A549 (cell line): ENCODE data around the gene TRIM4. TPM values are rescaled to one million over a fixed set of nuclear protein-coding genes. Genes with fewer than 3 reads are reported as not detected.
"Not testable (repeated sequence)": the region's sequence is repeated elsewhere in the genome, so short reads cannot be mapped to it uniquely, and the experiment has no call there.

Experiments
- ATAC-seq, 2 experiments: fragments of 200-7000 bp in 1 of 2; fragments of >200 bp in 1 of 2; cut with Nextera tagmentation in 1 of 2; cut with Tn5 transposase in 1 of 2; 3 replicates each; pipeline versions ENCODE4 v1.8.0 to v1.9.1; 2018 to 2020; ENCODE audit warnings: mild to moderate bottlenecking in 1 of 2, moderate library complexity in 1 of 2
- CTCF ChIA-PET: fragments of 300-600 bp; sonication (Branson Sonifier 250); formaldehyde crosslinking; extraction: SDS; loops from one replicate; lab custom pipeline; 2021; ENCODE audit warnings: antibody characterized with exemption, inconsistent platforms; lab: Yijun Ruan, JAX
- POLR2A ChIA-PET: fragments of 350-600 bp; formaldehyde crosslinking; extraction: SDS; loops from one replicate; lab custom pipeline; 2021; ENCODE audit warnings: antibody characterized with exemption, inconsistent platforms; lab: Yijun Ruan, JAX
- DNase-seq, 2 experiments: peaks; one replicate each; pipeline versions ENCODE4 v3.0.0 to v3.0.0-alpha.2; 2011 to 2016; ENCODE audit warnings: low read depth in 1 of 2, low spot score in 1 of 2
- FAIRE-seq: peaks from 2 replicates; lab custom pipeline; 2011; peaks lifted over from hg19 to GRCh38; lab: Jason Lieb, UNC
- H3K27ac ChIP-seq, 2 experiments: fragments of >200 bp; sonication (Bioruptor Twin); formaldehyde crosslinking; 3 replicates each; pipeline ENCODE4 v1.5.1; 2016 to 2017
- H3K4me1 ChIP-seq: fragments of >200 bp; sonication (Bioruptor Twin); formaldehyde crosslinking; 3 replicates; pipeline ENCODE4 v1.6.1; 2016
- H3K4me2 ChIP-seq: fragments of >200 bp; sonication (Bioruptor Twin); formaldehyde crosslinking; 3 replicates; pipeline ENCODE4 v1.6.1; 2016
- H3K4me3 ChIP-seq: fragments of >200 bp; sonication (Bioruptor Twin); formaldehyde crosslinking; 3 replicates; pipeline ENCODE4 v1.5.1; 2016
- H3K9me3 ChIP-seq: fragments of >200 bp; sonication (Bioruptor Twin); formaldehyde crosslinking; 3 replicates; pipeline ENCODE4 v1.6.1; 2016
- BHLHE40 ChIP-seq: IDR thresholded peaks from 2 replicates; pipeline ENCODE4 v1.6.1; 2012; ENCODE audit warnings: low read depth, low read length, inconsistent platforms
- CBX2 ChIP-seq: fragments of 200-600 bp; sonication (generic); IDR thresholded peaks from 2 replicates; pipeline ENCODE4 v1.6.1; 2016; ENCODE audit warnings: low read depth, mild to moderate bottlenecking, borderline replicate concordance
- CEBPB ChIP-seq, 2 experiments: fragments of >200 bp in 1 of 2; sonication (Bioruptor Twin) in 1 of 2; formaldehyde crosslinking in 1 of 2; IDR thresholded peaks; 2 replicates each; pipeline ENCODE4 v1.6.1; 2012 to 2016
- CHD4 ChIP-seq: fragments of 200-600 bp; sonication (generic); IDR thresholded peaks from 2 replicates; pipeline ENCODE4 v1.6.1; 2016; ENCODE audit warnings: antibody characterized with exemption, mild to moderate bottlenecking, borderline replicate concordance
- E2F6 ChIP-seq: IDR thresholded peaks from 2 replicates; pipeline ENCODE4 v1.6.1; 2012; ENCODE audit warnings: low read depth, borderline replicate concordance
- EHF ChIP-seq: fragments of 250-450 bp; sonication (Bioruptor Pico); IDR thresholded peaks from 2 replicates; pipeline ENCODE4 v1.5.0; 2020; ENCODE audit warnings: mild to moderate bottlenecking
- EHMT2 ChIP-seq: fragments of 200-600 bp; sonication (generic); IDR thresholded peaks from 2 replicates; pipeline ENCODE4 v1.6.1; 2016; ENCODE audit warnings: antibody characterized with exemption, low read depth, mild to moderate bottlenecking, moderate library complexity
- FOSL2 ChIP-seq, 2 experiments: fragments of 450-650 bp in 1 of 2; fragments of >200 bp in 1 of 2; sonication (Bioruptor Twin) in 1 of 2; formaldehyde crosslinking; IDR thresholded peaks; 2 replicates each; pipeline versions ENCODE4 v1.5.0 to v1.6.1; 2016 to 2020; ENCODE audit warnings: mild to moderate bottlenecking in 1 of 2, moderate library complexity in 1 of 2
- FOXS1 ChIP-seq: fragments of 250-450 bp; sonication (Bioruptor Pico); IDR thresholded peaks from 2 replicates; pipeline ENCODE4 v1.5.0; 2020; ENCODE audit warnings: mild to moderate bottlenecking, moderate library complexity
- GATA3 ChIP-seq: IDR thresholded peaks from 2 replicates; pipeline ENCODE4 v1.6.1; 2012; ENCODE audit warnings: borderline replicate concordance
- HEYL ChIP-seq: fragments of 250-450 bp; sonication (Bioruptor Pico); IDR thresholded peaks from 2 replicates; pipeline ENCODE4 v1.8.0; 2021; ENCODE audit warnings: mild to moderate bottlenecking, moderate library complexity
- KDM5A ChIP-seq: fragments of 200-600 bp; sonication (generic); IDR thresholded peaks from 2 replicates; pipeline ENCODE4 v1.6.1; 2016; ENCODE audit warnings: antibody characterized with exemption, mild to moderate bottlenecking
- MAZ ChIP-seq: fragments of 150-350 bp; IDR thresholded peaks from 2 replicates; pipeline ENCODE4 v1.6.1; 2014; ENCODE audit warnings: antibody characterized with exemption, low read depth, low read length, borderline replicate concordance
- NFE2L2 ChIP-seq: fragments of 150-350 bp; conservative IDR thresholded peaks from 2 replicates; pipeline ENCODE4 v1.6.1; 2014; ENCODE audit warnings: low read length
- PHF8 ChIP-seq: fragments of 200-600 bp; sonication (generic); IDR thresholded peaks from 2 replicates; pipeline ENCODE4 v1.6.1; 2016; ENCODE audit warnings: low read depth, mild to moderate bottlenecking, antibody characterized with exemption, moderate library complexity, borderline replicate concordance
- POLR2AphosphoS2 ChIP-seq: conservative IDR thresholded peaks from 2 replicates; pipeline ENCODE4 v1.6.1; 2012; ENCODE audit warnings: low read length, improper control_type of control experiment, inconsistent platforms
- REST ChIP-seq: fragments of 200-600 bp; sonication (generic); IDR thresholded peaks from 2 replicates; pipeline ENCODE4 v1.6.1; 2016; ENCODE audit warnings: antibody characterized with exemption, mild to moderate bottlenecking, moderate library complexity
- SMC3 ChIP-seq: fragments of >200 bp; sonication (Bioruptor Twin); formaldehyde crosslinking; IDR thresholded peaks from 3 replicates; pipeline ENCODE4 v1.6.1; 2018; ENCODE audit warnings: inconsistent platforms
- TFCP2L1 ChIP-seq: fragments of 250-450 bp; sonication (Bioruptor Pico); IDR thresholded peaks from 2 replicates; pipeline ENCODE4 v1.5.0; 2021; ENCODE audit warnings: mild to moderate bottlenecking
- USF2 ChIP-seq: fragments of 450-650 bp; IDR thresholded peaks from 2 replicates; pipeline ENCODE4 v1.6.1; 2014; ENCODE audit warnings: antibody characterized with exemption
- WGBS: methylation state at CpG from one replicate; pipeline ENCODE4 v1.1.6; 2017; ENCODE audit errors: missing lambda C conversion rate; 5-methylcytosine and 5-hydroxymethylcytosine counted together
- polyA plus RNA-seq, 4 experiments: library from polyadenylated mRNA; depleted of rRNA in 3 of 4; stranded (reverse); fragments of >200 nt; fragmentation: RNase III in 1 of 4; extraction: RNeasy Plus Mini Kit Qiagen cat#74134 plus additional on column Dnase treatment in 1 of 4; gene quantifications; 2 replicates in 3 of 4; 3 replicates in 1 of 4; pipeline ENCODE4 v1.2.3, GENCODE V29; 2011 to 2017
- TF ChIP-seq, protein P1 (sequence below): fragments of >200 bp; sonication (Bioruptor Twin); formaldehyde crosslinking; IDR thresholded peaks from 2 replicates; pipeline ENCODE4 v1.6.1; 2016
- TF ChIP-seq, protein P2 (sequence below): fragments of 250-450 bp; sonication (Bioruptor Pico); IDR thresholded peaks from 2 replicates; pipeline ENCODE4 v1.5.0; 2020; ENCODE audit warnings: low read depth, mild to moderate bottlenecking, moderate library complexity
- TF ChIP-seq, protein P3 (sequence below): fragments of 250-450 bp; sonication (Bioruptor Pico); IDR thresholded peaks from 2 replicates; pipeline ENCODE4 v1.5.0; 2021; ENCODE audit warnings: mild to moderate bottlenecking, moderate library complexity, borderline replicate concordance

Gene TRIM4
- polyA plus RNA-seq, 2 of the 4 experiments (the other 2 are of a cell fraction) = 25.6 to 33.8 TPM

GRCh38 chr7:99938296-99938695, 19.0 kb upstream of the TRIM4 start:
- ATAC-seq = no peak
- Histone ChIP-seq H3K9me3 (peaks cover 34% of the 10 kb centered on the region), H3K27ac (no peak overlapping the region), H3K4me2 (no peak overlapping the region), H3K4me3 (no peak overlapping the region), H3K4me1 (no peaks in the 10 kb centered on the region)
- TF ChIP-seq PHF8 (no peak), HEYL (CRISPR knock-in tag) (no peak), NFE2L2 (no peak), POLR2AphosphoS2 (no peak), MAZ (no peak), BHLHE40 (no peak), CHD4 (no peak), CBX2 (no peak), EHMT2 (no peak), FOSL2 (IDR thresholded peaks at IDR 0.05) (no peak), FOSL2 (CRISPR knock-in tag; IDR thresholded peaks at IDR 0.05) (no peak)
- TF ChIP-seq, protein P1, sequence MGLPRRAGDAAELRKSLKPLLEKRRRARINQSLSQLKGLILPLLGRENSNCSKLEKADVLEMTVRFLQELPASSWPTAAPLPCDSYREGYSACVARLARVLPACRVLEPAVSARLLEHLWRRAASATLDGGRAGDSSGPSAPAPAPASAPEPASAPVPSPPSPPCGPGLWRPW = no peak
- DNase-seq = no peak
- POLR2A ChIA-PET = interaction anchor here (1.1 kb wide), 1 partner anchor 19 kb away, joined by 4 read pairs; the partner anchor contains the start of gene TRIM4
- no peak for FAIRE-seq
- CTCF ChIA-PET = interaction anchor here (1.5 to 3.4 kb wide), 2 partner anchors 10 to 12 kb away, joined by 4 to 16 read pairs; partner anchors contain the start of gene GJC3
- WGBS = 18% methylated on average over 2 of the region's 2 CpGs

DNA sequence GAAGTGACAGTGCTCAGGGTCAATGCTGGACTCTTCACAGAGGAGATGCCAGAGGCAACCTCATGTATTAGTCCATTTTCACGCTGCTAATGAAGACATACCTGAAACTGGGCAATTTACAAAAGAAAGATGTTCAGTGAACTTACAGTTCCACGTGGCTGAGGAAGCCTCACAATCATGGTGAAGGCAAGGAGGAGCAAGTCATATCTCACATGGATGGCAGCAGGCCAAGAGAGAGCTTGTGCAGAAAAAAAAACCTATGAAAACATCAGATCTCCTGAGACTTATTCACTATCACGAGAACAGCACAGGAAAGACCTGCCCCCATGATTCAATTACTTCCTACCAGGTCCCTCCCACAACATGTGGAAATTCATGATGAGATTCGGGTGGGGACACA, 15.7 kb upstream of the TRIM4 start:
- ATAC-seq, DNase-seq, H3K27ac ChIP-seq, H3K4me3 ChIP-seq, FAIRE-seq, H3K4me2 ChIP-seq, H3K4me1 ChIP-seq: not testable (repeated sequence)
- POLR2A ChIA-PET = interaction anchor here (1.3 kb wide), 1 partner anchor 16 kb away, joined by 4 read pairs; the partner anchor contains the start of gene TRIM4
- CTCF ChIA-PET = interaction anchor here (1.0 kb wide), 1 partner anchor 12 kb away, joined by 4 read pairs; no protein-coding TSS in a partner anchor
- peaks cover 18% of the 10 kb centered on the region; the same call in 2 of the 3 replicates for H3K9me3 ChIP-seq
- whole genome bisulfite sequencing = 13% methylated on average over 4 of the region's 4 CpGs

GRCh38 chr7:99930376-99930775, 11.0 kb upstream of the TRIM4 start:
- CTCF ChIA-PET = interaction anchor here (1.1 to 3.8 kb wide), 10 partner anchors 8 to 123 kb away, joined by 3 to 22 read pairs (median 6); no protein-coding TSS in a partner anchor
- no peak overlapping the region for H3K4me3 ChIP-seq
- 48% methylated on average over 3 of the region's 3 CpGs for WGBS
- TF ChIP-seq, protein P2, sequence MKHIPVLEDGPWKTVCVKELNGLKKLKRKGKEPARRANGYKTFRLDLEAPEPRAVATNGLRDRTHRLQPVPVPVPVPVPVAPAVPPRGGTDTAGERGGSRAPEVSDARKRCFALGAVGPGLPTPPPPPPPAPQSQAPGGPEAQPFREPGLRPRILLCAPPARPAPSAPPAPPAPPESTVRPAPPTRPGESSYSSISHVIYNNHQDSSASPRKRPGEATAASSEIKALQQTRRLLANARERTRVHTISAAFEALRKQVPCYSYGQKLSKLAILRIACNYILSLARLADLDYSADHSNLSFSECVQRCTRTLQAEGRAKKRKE = no peak
- TF ChIP-seq CBX2 (no peak), PHF8 (no peak), E2F6 (no peak), REST (no peak), FOXS1 (no peak), SMC3 (no peak), GATA3 (no peak), USF2 (no peak), TFCP2L1 (CRISPR knock-in tag) (no peak), KDM5A (no peak), CEBPB (IDR thresholded peaks at IDR 0.05) (no peak), EHF (CRISPR knock-in tag) (no peak)
- TF ChIP-seq, protein P3, sequence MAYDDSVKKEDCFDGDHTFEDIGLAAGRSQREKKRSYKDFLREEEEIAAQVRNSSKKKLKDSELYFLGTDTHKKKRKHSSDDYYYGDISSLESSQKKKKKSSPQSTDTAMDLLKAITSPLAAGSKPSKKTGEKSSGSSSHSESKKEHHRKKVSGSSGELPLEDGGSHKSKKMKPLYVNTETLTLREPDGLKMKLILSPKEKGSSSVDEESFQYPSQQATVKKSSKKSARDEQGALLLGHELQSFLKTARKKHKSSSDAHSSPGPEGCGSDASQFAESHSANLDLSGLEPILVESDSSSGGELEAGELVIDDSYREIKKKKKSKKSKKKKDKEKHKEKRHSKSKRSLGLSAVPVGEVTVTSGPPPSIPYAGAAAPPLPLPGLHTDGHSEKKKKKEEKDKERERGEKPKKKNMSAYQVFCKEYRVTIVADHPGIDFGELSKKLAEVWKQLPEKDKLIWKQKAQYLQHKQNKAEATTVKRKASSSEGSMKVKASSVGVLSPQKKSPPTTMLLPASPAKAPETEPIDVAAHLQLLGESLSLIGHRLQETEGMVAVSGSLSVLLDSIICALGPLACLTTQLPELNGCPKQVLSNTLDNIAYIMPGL (CRISPR knock-in tag) = no peak
- TF ChIP-seq, protein P1 = no peak

More at GRCh38 chr7:99930376-99930775, 11.0 kb upstream of the TRIM4 start:
- Histone ChIP-seq H3K9me3 (no peaks in the 10 kb centered on the region), H3K4me1 (0 out of 3 replicates have a peak, but pooled peaks cover 7% of the 10 kb centered on the region), H3K4me2 (no peak overlapping the region), H3K27ac (no peak overlapping the region)
- DNase-seq (no peak), ATAC-seq (no peak), FAIRE-seq (no peak)
- POLR2A ChIA-PET = no interaction called here
